ENCODE measurements around the gene FRY.

The FRY gene

GRCh38 chr13:32216281-32216680 lies 184.7 kb downstream of the FRY start:
- no peak for DNase-seq (ENCODE audit: low read depth)

DNA sequence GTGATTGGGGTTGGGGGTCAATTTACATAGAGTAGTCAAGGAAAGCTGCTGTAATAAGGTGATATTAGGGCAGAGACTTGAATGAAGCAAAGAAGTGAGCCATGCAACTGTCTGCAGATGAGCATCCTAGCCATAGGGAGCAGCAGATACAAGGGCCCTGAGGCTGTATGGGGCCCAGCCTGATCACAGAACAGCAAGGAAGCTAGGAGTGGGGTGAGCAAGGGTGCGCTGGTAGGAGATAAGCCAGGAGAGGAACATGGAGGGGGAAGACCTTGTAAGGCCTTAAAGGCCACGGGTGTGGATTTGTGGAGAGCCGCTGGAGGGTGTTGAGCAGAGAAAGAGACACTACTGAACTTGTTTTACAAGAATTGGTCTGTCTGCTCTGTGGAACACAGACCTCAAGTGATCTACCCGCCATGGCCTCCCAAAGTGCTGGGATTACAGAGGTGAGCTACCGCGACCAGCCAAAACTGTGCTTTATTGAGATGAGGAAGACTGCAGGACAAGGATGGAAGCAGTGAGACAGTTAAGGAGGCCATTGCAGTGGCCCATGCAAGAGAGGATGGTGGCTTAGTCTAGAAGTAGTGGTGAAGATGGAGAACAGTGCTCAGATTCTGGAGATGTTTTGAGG lies 190.6 kb downstream of the FRY start:
- no peak for DNase-seq (ENCODE audit: low read depth)

GRCh38 chr13:32224916-32225315 lies 193.3 kb downstream of the FRY start:
- DNase-seq (ENCODE audit: low read depth): no peak

GRCh38 chr13:32225481-32225931 lies 193.9 kb downstream of the FRY start:
- no peak for DNase-seq (ENCODE audit: low read depth)

- DNase-seq (ENCODE audit: low read depth): no peak
Measured at GRCh38 chr13:32228330-32229041, 196.9 kb downstream of the FRY start.

- DNase-seq (ENCODE audit: low read depth): no peak
Measured at GRCh38 chr13:32229443-32229842, 197.9 kb downstream of the FRY start.

DNA sequence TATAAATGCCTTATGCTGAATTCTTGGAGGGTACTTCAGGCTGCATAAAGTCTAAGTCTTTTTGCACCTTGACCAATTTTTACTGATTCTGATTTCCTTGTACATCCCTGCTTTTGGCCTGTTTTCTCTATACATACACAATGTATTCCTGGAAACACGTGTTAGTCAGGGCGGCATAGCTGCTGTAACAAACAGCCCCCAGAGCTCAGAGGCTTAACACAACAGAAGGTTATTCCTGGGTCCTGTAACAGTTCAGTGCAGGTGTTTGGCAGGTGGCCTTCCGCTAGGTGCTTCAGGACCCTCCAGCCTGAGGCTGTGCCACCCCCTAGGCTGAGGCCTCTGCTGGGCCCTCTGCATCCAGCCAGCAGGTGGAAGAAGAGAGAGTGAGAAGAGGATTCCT lies 200.7 kb downstream of the FRY start:
- DNase-seq (ENCODE audit: low read depth): no peak

- no peak for DNase-seq (ENCODE audit: low read depth)
Measured at GRCh38 chr13:32233062-32233461, 201.5 kb downstream of the FRY start.

GRCh38 chr13:32234914-32235313 lies 203.3 kb downstream of the FRY start:
- no peak for DNase-seq (ENCODE audit: low read depth)

DNA sequence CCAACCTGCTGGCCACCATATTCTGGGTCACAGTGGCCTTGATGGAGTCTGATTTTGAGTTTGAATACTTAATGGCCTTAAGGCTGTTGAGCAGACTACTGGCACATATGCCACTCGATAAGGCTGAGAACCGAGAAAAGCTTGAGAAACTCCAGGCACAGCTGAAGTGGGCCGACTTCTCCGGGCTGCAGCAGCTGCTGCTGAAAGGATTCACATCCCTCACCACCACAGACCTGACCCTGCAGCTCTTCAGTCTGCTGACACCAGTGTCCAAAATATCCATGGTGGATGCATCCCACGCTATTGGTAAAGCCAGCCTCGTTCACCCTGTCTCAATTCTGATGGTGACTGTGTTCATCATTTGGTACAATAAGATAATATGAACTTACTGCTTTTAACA lies 206.1 kb downstream of the FRY start:
- no peak for DNase-seq (ENCODE audit: low read depth)

GRCh38 chr13:32243695-32244094 lies 212.1 kb downstream of the FRY start:
- no peak for DNase-seq (ENCODE audit: low read depth)

DNA sequence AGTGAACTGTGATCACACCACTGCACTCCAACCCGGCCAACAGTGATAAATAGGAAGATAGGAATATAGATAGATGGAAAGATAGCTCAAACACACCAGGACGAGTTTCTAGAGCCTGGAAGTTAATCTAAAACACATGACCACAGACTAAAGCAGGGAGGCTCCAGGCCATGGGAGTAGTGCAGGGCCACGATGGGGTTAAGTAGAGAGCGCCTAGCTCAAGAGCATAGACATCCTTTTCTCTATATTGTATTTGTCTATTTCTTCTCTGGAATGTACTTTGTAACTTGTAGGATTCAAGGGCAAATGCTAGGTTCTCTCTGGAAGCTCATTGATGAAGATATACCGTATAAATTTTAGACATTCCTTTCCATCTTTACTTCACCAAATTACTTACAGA lies 214.0 kb downstream of the FRY start:
- no peak for DNase-seq (ENCODE audit: low read depth)

GRCh38 chr13:32246468-32246867 lies 214.9 kb downstream of the FRY start:
- peak; percentile 8 for DNase-seq (ENCODE audit: low read depth)

DNA sequence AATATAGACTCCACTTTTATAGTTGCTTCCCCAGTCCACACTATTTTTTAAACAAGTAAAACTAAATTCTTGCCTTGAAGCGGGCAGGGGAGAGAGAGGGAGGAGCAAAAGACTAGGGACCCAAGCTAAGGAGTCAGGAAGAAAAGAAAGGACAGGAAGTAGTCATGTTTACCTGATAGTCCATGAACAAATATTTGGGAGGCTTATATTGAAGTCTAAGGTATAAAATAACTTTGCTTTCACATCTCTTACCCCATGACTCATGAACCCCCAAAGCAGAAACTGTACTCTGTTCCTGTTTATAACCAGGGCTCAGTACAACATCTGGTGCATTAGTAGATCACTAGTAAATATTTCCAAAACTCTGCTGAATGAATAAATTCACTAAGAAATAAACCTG lies 216.3 kb downstream of the FRY start:
- no peak for DNase-seq (ENCODE audit: low read depth)

GRCh38 chr13:32248801-32249200 lies 217.2 kb downstream of the FRY start:
- no peak for DNase-seq (ENCODE audit: low read depth)

DNA sequence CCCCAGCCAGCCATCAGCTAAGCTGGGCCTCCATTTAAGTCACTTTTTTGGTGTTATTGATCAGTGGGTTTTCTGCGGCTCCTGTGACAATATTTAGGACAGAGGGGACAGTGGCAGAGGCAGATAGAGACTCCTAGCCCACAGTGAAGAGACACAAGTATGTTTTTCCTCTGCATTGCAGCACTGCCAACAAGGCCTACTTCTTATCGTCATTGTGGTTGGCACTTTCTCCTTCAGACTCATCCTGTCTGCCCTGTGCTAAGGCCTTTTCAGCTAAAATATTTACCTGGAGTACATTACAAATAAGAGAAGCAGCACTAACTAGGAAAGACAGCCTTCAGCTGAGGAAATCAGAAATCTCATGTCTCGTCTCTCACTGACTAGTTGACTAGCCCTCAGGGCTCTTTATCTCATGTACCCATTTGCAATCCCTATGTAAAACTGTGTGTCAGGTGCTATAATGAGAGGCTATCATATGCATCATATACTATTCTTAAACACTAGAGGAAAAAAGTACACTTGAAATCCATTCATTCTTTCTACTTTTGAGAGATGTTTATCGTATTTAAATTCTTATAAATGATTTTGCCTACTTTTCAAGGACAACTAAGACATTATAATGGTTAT lies 221.4 kb downstream of the FRY start:
- DNase-seq (ENCODE audit: low read depth): no peak

- DNase-seq (ENCODE audit: low read depth): no peak
Measured at GRCh38 chr13:32253911-32254399, 222.4 kb downstream of the FRY start.

GRCh38 chr13:32254416-32254815 lies 222.8 kb downstream of the FRY start:
- no peak for DNase-seq (ENCODE audit: low read depth)

DNA sequence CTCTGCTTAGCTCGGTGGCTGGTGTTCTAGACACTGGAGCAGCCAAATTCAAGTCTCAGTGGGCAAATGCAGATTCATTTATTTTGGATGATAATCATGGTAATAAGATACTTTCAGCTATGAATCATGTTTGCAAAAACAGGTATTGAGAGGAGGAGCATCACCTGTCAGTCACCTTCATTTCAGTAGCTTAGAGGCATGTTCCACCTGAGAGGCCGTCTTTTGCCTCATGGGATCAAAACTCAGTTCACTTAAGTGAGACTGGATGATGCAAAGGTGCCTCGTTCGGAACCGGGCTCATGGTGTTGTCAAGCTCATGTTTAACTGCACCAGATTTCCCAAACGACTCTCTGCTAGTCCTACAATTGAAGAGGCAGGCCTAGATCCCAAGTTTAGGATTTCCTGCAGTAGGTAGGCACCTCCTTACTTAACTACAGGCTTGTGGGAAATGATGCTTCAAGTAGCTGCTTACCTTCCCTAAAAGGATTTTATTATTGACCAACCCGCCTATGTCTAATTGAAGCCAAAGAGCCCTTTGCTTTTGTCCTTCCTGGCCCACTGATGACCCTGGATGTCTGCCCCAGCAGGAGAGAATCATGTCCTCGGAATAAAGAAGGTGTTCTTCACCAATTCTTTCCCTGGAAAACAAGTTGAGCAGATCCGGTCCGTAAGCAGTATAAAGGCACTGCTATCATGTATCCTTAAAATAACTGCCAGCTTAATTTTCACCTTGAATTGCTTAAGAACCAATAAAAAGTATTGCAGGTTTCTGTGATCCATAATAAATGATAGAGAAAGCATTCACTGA lies 223.5 kb downstream of the FRY start:
- no peak for DNase-seq (ENCODE audit: low read depth)

GRCh38 chr13:32255724-32256109 lies 224.1 kb downstream of the FRY start:
- no peak for DNase-seq (ENCODE audit: low read depth)

DNA sequence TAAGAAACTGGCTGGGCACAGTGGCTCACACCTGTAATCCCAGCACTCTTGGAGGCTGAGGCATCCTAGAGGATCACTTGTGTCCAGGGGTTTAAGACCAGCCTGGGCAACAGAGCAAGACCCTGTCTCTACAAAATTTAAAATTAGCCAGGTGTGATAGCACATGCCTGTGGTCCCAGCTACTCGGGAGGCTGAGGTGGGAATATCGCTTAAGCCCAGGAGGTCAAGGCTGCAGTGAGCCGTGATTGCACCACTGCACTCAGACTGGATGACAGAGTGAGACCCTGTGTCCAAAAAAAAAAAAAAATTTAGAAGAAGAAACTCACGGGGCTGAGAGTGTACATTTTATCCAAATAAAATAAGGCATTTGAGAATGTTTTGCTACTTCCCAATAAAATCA lies 224.7 kb downstream of the FRY start:
- DNase-seq (ENCODE audit: low read depth): no peak

DNA sequence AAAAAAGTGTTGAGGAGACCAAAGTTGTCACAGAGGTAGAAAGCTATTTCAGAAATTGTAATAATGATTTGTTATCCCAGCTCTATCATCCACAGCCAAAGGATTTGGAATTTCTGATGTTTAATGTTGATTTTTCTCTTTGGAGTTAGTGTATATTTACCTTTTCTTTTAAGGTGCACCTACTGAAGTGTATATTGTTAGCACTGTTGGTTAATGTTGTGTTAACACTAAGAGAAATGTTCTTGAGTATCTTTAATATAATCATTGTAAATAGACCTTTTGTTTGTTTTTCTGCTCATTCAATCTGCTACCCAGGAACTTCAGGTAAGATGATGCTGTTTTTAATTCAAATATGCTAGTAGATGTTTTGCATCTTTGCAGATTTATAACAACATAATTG lies 226.1 kb downstream of the FRY start:
- no peak for DNase-seq (ENCODE audit: low read depth)

DNA sequence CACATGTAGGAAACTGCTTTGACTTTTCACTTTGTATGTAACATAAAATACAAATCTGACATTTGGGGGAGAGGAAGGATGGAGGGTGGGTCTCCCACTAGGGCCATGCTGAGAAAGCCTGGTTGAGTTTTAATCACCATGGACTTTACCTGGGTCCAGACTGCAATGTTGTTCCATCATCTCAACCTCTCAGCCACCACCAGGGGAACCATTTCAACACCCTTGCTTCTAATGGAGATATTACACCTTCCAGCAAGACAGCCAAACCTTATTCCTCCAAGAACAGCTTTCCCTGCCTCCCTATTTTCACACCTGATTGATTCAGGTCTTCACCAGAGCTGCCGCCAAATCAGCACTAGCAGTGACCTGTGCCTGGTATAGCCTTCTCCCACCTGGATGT lies 227.5 kb downstream of the FRY start:
- DNase-seq (ENCODE audit: low read depth): no peak
